Hepatocyte (in vitro differentiated cells): ENCODE measurements around the gene MLPH. TPM values are rescaled to one million over a fixed set of nuclear protein-coding genes. Genes with fewer than 3 reads are reported as not detected.
"Not testable (repeated sequence)": the region's sequence is repeated elsewhere in the genome, so short reads cannot be mapped to it uniquely, and the experiment has no call there.

ENCODE experiments used
- DNase-seq: peaks from one replicate; pipeline ENCODE4 v3.0.0-alpha.2; 2016; ENCODE audit warnings: low spot score
- H2AFZ ChIP-seq: fragments of 200-600 bp; sonication (generic); 2 replicates; pipeline ENCODE4 v1.6.0; 2016; ENCODE audit warnings: antibody characterized with exemption, mild to moderate bottlenecking
- H3K27ac ChIP-seq: fragments of 200-600 bp; sonication (generic); 2 replicates; pipeline ENCODE4 v1.5.1; 2016; ENCODE audit warnings: mild to moderate bottlenecking
- H3K27me3 ChIP-seq: fragments of 200-600 bp; sonication (generic); 2 replicates; pipeline ENCODE4 v1.6.1; 2016
- H3K36me3 ChIP-seq: fragments of 200-600 bp; sonication (generic); replicated peaks from 2 replicates; pipeline ENCODE4 v1.5.1; 2016; ENCODE audit warnings: low read depth; ENCODE audit not compliant: insufficient read depth
- H3K4me1 ChIP-seq: fragments of 200-600 bp; sonication (generic); 2 replicates; pipeline ENCODE4 v1.5.1; 2016; ENCODE audit warnings: mild to moderate bottlenecking, moderate library complexity; ENCODE audit not compliant: insufficient read depth
- H3K4me2 ChIP-seq: fragments of 200-600 bp; sonication (generic); 2 replicates; pipeline ENCODE4 v1.6.0; 2016
- H3K4me3 ChIP-seq: fragments of 200-600 bp; sonication (generic); 2 replicates; pipeline ENCODE4 v1.5.1; 2016; ENCODE audit warnings: mild to moderate bottlenecking
- H3K79me2 ChIP-seq: fragments of 200-600 bp; sonication (generic); 2 replicates; pipeline ENCODE4 v1.6.0; 2017; ENCODE audit warnings: mild to moderate bottlenecking
- H3K9me2 ChIP-seq: fragments of 200-600 bp; sonication (generic); replicated peaks from 2 replicates; pipeline ENCODE4 v1.6.0; 2017; ENCODE audit warnings: mild to moderate bottlenecking; ENCODE audit not compliant: insufficient read depth
- H3K9me3 ChIP-seq: fragments of 200-600 bp; sonication (generic); 2 replicates; pipeline ENCODE4 v1.5.1; 2016; ENCODE audit warnings: low read depth, mild to moderate bottlenecking
- H4K20me1 ChIP-seq: fragments of 200-600 bp; sonication (generic); 2 replicates; pipeline ENCODE4 v1.6.0; 2016; ENCODE audit warnings: mild to moderate bottlenecking; ENCODE audit not compliant: insufficient read depth, poor library complexity, severe bottlenecking
- CTCF ChIP-seq: fragments of 200-600 bp; sonication (generic); IDR thresholded peaks from 2 replicates; pipeline ENCODE4 v1.5.1; 2016; ENCODE audit warnings: antibody characterized with exemption, mild to moderate bottlenecking; ENCODE audit not compliant: poor library complexity
- EZH2 ChIP-seq: fragments of 200-600 bp; sonication (generic); IDR thresholded peaks from 2 replicates; pipeline ENCODE4 v1.6.1; 2016; ENCODE audit warnings: antibody characterized with exemption, mild to moderate bottlenecking, borderline replicate concordance
- EZH2phosphoT487 ChIP-seq: fragments of 200-600 bp; sonication (generic); IDR thresholded peaks from one replicate; pipeline ENCODE4 v1.6.1; 2018; ENCODE audit warnings: antibody characterized with exemption, mild to moderate bottlenecking, low read depth, moderate library complexity; ENCODE audit not compliant: unreplicated experiment, severe bottlenecking
- WGBS: methylation state at CpG from one replicate; pipeline ENCODE4 v1.1.6; 2016; ENCODE audit warnings: low lambda C conversion rate; ENCODE audit errors: missing lambda C conversion rate; 5-methylcytosine and 5-hydroxymethylcytosine counted together
- polyA plus RNA-seq: library from polyadenylated mRNA; unstranded; fragments of >200 nt; fragmentation: Nextera tagmentation; extraction: Ambion mirVana; gene quantifications from 2 replicates; pipeline ENCODE4 v1.2.1, GENCODE V29; 2016
- total RNA-seq: library from RNA; depleted of rRNA; stranded (reverse); fragments of >200 nt; gene quantifications from 2 replicates; pipeline ENCODE4 v1.2.3, GENCODE V29; 2014

MLPH gene
- total and polyA plus RNA-seq, 2 experiments from 2014 or later = 6.7 to 12.3 TPM

DNA sequence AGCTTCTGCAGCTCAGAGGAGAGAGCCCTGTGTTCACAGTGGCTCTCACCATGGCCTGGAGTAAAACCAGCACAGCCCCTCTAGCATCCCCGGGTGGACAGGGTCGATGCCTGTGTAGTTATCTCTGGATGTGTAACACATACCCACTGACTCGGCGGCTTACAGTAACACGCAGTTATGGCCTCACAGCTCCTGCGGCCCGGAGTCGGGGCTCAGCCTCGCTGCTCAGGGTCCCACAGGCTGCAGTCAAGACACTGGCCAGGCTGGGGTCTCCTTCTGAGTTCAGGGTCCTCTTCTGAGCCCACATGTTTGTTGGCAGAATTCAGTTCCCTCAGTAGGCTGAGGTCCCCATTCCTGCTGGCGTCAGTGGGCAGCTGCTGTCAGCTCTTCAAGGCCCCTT is 106.0 kb downstream of the MLPH start:
- 85% methylated on average over 10 of the region's 10 CpGs for WGBS
- TF ChIP-seq CTCF = no peak
- TF ChIP-seq EZH2 = no peak
- no peak for TF ChIP-seq EZH2phosphoT487

DNA sequence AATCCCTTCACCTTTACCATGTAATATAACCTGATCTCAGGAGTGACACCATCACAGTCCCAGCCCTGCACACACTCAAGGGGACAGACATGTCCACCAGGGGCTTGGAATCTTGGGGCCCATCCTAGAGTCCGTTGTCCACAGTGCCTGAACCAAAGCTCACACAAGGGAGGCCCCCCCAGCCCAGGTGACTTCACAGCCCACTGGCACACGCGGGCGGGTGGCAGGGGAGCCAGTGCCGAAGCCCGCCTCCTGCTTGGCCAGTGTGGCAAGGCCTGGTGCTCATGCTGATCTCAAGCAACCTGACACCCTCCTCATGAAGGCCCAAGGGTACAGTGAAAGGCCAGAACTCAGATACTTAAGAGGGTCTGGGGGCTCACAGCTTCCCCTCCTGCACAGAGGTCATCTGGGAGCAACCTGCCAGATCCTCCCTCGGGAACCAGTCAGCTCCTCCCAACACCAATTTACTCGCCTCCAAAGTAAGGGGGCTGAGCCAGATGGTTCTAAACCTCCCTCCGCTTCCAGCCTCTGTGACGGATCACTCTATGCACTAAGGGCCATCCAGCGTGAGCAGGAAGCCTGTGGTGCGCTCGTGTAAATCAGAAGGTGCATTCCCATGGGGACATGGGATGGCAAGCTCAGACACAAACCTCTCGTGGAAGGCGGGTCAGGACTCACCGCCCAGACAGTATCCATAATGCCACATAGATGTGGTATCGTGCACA is 106.7 kb downstream of the MLPH start:
- no peaks in the 10 kb centered on the region for H3K9me2 ChIP-seq
- no peak for DNase-seq
- peak overlapping the region; percentile 86 for H3K27ac ChIP-seq
- H4K20me1 ChIP-seq = no peaks in the 10 kb centered on the region
- 85% methylated on average over 17 of the region's 17 CpGs for WGBS
- no peak overlapping the region for H3K4me3 ChIP-seq
- H3K36me3 ChIP-seq = no peaks in the 10 kb centered on the region
- H3K9me3 ChIP-seq = no peaks in the 10 kb centered on the region
- peaks cover 39% of the 10 kb centered on the region for H3K4me1 ChIP-seq
- peak overlapping the region; percentile 53 for H3K4me2 ChIP-seq
- TF ChIP-seq EZH2phosphoT487 (no peak), EZH2 (no peak), CTCF (no peak)
- H3K27me3 ChIP-seq = no peaks in the 10 kb centered on the region
- H2AFZ ChIP-seq = no peak overlapping the region
- H3K79me2 ChIP-seq = peaks cover 9% of the 10 kb centered on the region

More for the DNA sequence above, 106.0 kb downstream of the MLPH start:
- Histone ChIP-seq H4K20me1 (no peaks in the 10 kb centered on the region), H3K27me3 (no peaks in the 10 kb centered on the region), H3K4me3 (no peak overlapping the region), H3K4me1 (peaks cover 39% of the 10 kb centered on the region), H3K36me3 (no peaks in the 10 kb centered on the region), H3K79me2 (peaks cover 16% of the 10 kb centered on the region), H3K4me2 (no peak overlapping the region), H3K9me3 (no peaks in the 10 kb centered on the region), H3K9me2 (no peaks in the 10 kb centered on the region), H2AFZ (no peak overlapping the region), H3K27ac (peak overlapping the region; percentile 86)
- DNase-seq = no peak

DNA sequence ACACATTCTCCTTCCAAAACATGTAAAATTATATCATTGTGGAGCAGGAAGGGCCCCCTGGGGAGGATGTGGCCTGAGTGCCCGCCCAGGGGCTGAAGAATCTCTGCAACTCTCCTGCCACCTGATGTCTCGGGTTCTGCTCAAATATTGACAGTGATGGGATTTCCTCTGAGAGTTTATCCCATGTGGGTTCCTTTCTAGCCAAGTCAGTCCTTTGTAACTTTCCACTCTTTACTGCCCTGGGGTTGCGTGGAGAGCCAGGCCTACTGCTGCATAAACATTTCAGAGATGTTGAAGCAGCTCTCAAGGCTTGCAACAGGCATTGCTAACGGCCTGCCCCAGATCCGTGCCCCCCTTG is 107.4 kb downstream of the MLPH start:
- Histone ChIP-seq H3K4me1 (peaks cover 39% of the 10 kb centered on the region), H3K9me2 (no peaks in the 10 kb centered on the region), H3K4me2 (peak overlapping the region; percentile 53)

DNA sequence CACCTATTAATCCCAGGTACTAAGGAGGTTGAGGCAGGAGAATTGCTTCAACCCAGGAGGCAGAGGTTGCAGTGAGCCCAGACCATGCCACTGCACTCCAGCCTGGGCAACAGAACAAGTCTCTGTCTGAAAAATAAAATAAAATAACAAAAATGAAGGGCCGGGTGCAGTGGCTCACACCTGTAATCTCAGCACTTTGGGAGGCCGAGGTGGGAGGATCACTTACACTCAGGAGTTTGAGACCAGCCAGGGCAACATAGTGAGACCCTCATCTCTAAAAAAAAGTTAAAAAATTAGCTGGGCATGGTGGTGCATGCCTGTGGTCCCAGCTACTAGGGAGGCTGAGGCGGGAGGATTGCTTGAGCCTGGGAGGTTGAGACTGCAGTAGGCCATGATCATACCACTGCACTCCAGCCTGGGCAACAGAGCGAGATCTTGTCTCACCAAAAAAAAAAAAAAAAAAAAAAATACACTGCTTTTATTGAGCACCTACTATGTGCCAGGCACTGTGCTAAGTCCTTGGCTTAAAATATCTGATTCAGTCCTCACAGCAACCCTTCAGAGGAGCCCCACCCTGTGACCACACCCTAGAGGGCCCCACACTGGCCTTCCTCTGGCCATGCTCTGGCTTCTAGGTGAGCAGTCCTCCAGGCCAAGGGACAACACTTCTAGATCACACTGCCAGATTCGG is 108.9 kb downstream of the MLPH start:
- WGBS = 87% methylated on average over 5 of the region's 5 CpGs
- not testable (repeated sequence) for H3K27me3 ChIP-seq, H3K4me3 ChIP-seq, H3K9me3 ChIP-seq, H3K79me2 ChIP-seq, H3K36me3 ChIP-seq, DNase-seq, H2AFZ ChIP-seq, H3K4me2 ChIP-seq, H4K20me1 ChIP-seq, H3K9me2 ChIP-seq
- Histone ChIP-seq H3K27ac (peak overlapping the region; percentile 86), H3K4me1 (peaks cover 48% of the 10 kb centered on the region)

More for the DNA sequence above, 107.4 kb downstream of the MLPH start:
- TF ChIP-seq CTCF (no peak), EZH2phosphoT487 (no peak), EZH2 (no peak)
- H3K27ac ChIP-seq = peak overlapping the region; percentile 86
- no peaks in the 10 kb centered on the region for H3K36me3 ChIP-seq
- H4K20me1 ChIP-seq = no peaks in the 10 kb centered on the region
- WGBS = 22% methylated on average over 5 of the region's 5 CpGs
- H3K27me3 ChIP-seq = no peaks in the 10 kb centered on the region
- H3K79me2 ChIP-seq = peaks cover 2% of the 10 kb centered on the region
- H3K9me3 ChIP-seq = no peaks in the 10 kb centered on the region
- peak; percentile 70 for DNase-seq
- no peak overlapping the region for H3K4me3 ChIP-seq
- no peak overlapping the region for H2AFZ ChIP-seq
